ENCODE results near the gene OTOP3.
"Not testable (repeated sequence)": the region's sequence is repeated elsewhere in the genome, so short reads cannot be mapped to it uniquely, and the experiment has no call there.

The OTOP3 gene

GRCh38 chr17:74963656-74964055, 28.0 kb downstream of the OTOP3 start:
- DNase-seq = no peak

GRCh38 chr17:74964246-74964761, 28.6 kb downstream of the OTOP3 start:
- no peak for DNase-seq

- no peak for DNase-seq
These were observed 29.4 kb downstream of the OTOP3 start for GRCh38 chr17:74964988-74965622.

GRCh38 chr17:74968361-74968780, 32.7 kb downstream of the OTOP3 start:
- DNase-seq = no peak

- DNase-seq = not testable (repeated sequence)
These were observed 33.8 kb downstream of the OTOP3 start for GRCh38 chr17:74969501-74969900.

- no peak for DNase-seq
These were observed 34.7 kb downstream of the OTOP3 start for GRCh38 chr17:74970395-74970794.

- no peak for DNase-seq
These were observed 35.6 kb downstream of the OTOP3 start for GRCh38 chr17:74971069-74971841.

- DNase-seq = no peak
These were observed 36.1 kb downstream of the OTOP3 start for GRCh38 chr17:74971842-74972106.

- DNase-seq = peak; percentile 19 to 77
These were observed 36.6 kb downstream of the OTOP3 start, which contains the start of gene HID1 for GRCh38 chr17:74972107-74972972. TSS of gene HID1 (minus strand) at chr17:74972759. CDS start at chr17:74972656, 103 bp downstream.

- no peak for DNase-seq
These were observed 37.3 kb downstream of the OTOP3 start for GRCh38 chr17:74972973-74973328.

- no peak for DNase-seq
These were observed 40.2 kb downstream of the OTOP3 start for GRCh38 chr17:74975943-74976342.

GRCh38 chr17:74977802-74978201, 42.1 kb downstream of the OTOP3 start:
- no peak for DNase-seq

GRCh38 chr17:74978240-74978639, 42.5 kb downstream of the OTOP3 start:
- no peak for DNase-seq

- DNase-seq = no peak
These were observed 43.9 kb downstream of the OTOP3 start for GRCh38 chr17:74979408-74980146.

GRCh38 chr17:74981318-74981978, 45.8 kb downstream of the OTOP3 start:
- DNase-seq = no peak

GRCh38 chr17:74981979-74982662, 46.4 kb downstream of the OTOP3 start:
- DNase-seq = peak; percentile 39 to 55

- peak in 1 of 2 experiments; percentile 39 for DNase-seq
These were observed 47.1 kb downstream of the OTOP3 start for GRCh38 chr17:74982663-74983313.

- DNase-seq = no peak
These were observed 50.5 kb downstream of the OTOP3 start for GRCh38 chr17:74986206-74986576.

GRCh38 chr17:74987418-74987908, 51.8 kb downstream of the OTOP3 start, which contains the start of gene CDR2L:
TSS of gene CDR2L (plus strand) at chr17:74987632. CDS start at chr17:74988044, 412 bp downstream.
- DNase-seq = peak; percentile 71 to 86

- no peak for DNase-seq
These were observed 52.4 kb downstream of the OTOP3 start for GRCh38 chr17:74987909-74988711.
